WI38 (cell line): ENCODE data around the gene SLC2A3.
"Not testable (repeated sequence)": the region's sequence is repeated elsewhere in the genome, so short reads cannot be mapped to it uniquely, and the experiment has no call there.

Experiments used
- H3K4me3 ChIP-seq: 2 replicates; pipeline ENCODE4 v1.5.1; 2011; ENCODE audit warnings: low read depth, mild to moderate bottlenecking, control low read depth, low read length
- CTCF ChIP-seq: IDR thresholded peaks from 2 replicates; pipeline ENCODE4 v1.5.1; 2012; ENCODE audit warnings: low read depth, mild to moderate bottlenecking, control low read depth, low read length

The SLC2A3 gene

GRCh38 chr12:7899755-7900154 lies 36.2 kb downstream of the SLC2A3 start:
- no peak overlapping the region for H3K4me3 ChIP-seq

GRCh38 chr12:7896726-7897125 lies 39.3 kb downstream of the SLC2A3 start:
- H3K4me3 ChIP-seq = not testable (repeated sequence)

More at GRCh38 chr12:7899755-7900154, 36.2 kb downstream of the SLC2A3 start:
- no peak for TF ChIP-seq CTCF

GRCh38 chr12:7892186-7892980 lies 43.6 kb downstream of the SLC2A3 start:
- H3K4me3 ChIP-seq = no peak overlapping the region
- TF ChIP-seq CTCF = no peak

- H3K4me3 ChIP-seq = no peak overlapping the region
- no peak for TF ChIP-seq CTCF
Observed at GRCh38 chr12:7884689-7885088, 51.3 kb downstream of the SLC2A3 start.

- not testable (repeated sequence) for H3K4me3 ChIP-seq
Observed at GRCh38 chr12:7881736-7882120, 54.3 kb downstream of the SLC2A3 start.

GRCh38 chr12:7880952-7881735 lies 54.8 kb downstream of the SLC2A3 start:
- H3K4me3 ChIP-seq = not testable (repeated sequence)

- TF ChIP-seq CTCF = no peak
- no peak overlapping the region for H3K4me3 ChIP-seq
Observed at GRCh38 chr12:7879246-7879645, 56.7 kb downstream of the SLC2A3 start.

- TF ChIP-seq CTCF = no peak
- H3K4me3 ChIP-seq = no peak overlapping the region
Observed at GRCh38 chr12:7877420-7877819, 58.6 kb downstream of the SLC2A3 start.
